ENCODE data around the gene FASTK. TPM values are rescaled to one million over a fixed set of nuclear protein-coding genes. Genes with fewer than 3 reads are reported as not detected.

FASTK gene
- total RNA-seq, 1 experiment from 2014 or later: 86.4 TPM

GRCh38 chr7:151102991-151103390 is 22.4 kb upstream of the FASTK start (continued):
- TF ChIP-seq REST (IDR thresholded peaks at IDR 0.05; ENCODE audit: low read depth) (no peak), EGR1 (IDR thresholded peaks at IDR 0.05; ENCODE audit: low read depth) (no peak)

DNA sequence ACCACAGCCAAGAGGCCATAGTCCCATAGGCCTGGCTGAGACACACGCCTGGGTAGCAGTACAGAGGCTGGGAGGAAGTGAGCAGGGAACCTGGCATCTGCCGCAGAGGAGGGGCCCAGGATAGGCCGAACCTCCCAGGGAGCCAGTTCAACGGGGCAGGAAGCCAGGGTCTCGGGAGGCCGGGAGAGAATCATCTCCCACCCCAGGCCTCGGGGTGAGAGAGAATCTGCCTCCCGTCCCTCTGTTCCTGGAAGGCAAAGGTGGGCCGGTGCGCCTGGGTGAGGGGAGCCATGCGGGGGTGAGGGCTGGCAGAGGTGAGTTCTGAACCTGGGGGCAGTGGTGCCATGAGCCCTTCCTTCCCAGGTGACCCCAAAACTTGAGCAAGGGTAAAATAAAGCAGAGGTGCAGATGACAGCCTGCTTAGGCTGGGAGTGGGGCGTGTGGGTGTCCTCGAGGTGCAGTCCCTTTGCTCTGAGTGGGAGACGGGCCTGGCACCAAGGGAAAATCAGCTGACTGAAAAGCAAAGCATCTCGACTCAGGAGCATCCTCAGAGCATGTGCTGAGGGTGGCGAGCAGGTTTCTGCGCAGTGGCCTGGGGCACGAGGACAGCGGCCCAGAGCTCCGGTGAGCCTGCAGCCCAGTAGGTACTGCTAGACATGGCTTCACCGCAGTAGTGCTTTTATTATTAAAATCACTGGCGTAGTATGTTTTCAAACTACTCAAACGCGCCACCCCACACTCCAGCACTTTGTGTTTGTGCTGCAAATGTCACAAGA is 21.2 kb upstream of the FASTK start:
- H3K9me2 ChIP-seq (ENCODE audit: insufficient read depth): no peaks in the 10 kb centered on the region
- RAD21 ChIA-PET (ENCODE audit: low non-redundant PET in 1 of 2, low total read pairs in 2 of 2, uncharacterized antibody in 2 of 2, unreplicated experiment in 2 of 2): no interaction called here
- H3K4me2 ChIP-seq (ENCODE audit: low read length): no peak overlapping the region
- POLR2A ChIA-PET: no interaction called here
- intact Hi-C loops (cut with micrococcal nuclease): no loop called here
- CTCF ChIA-PET: no interaction called here
- H3K27me3 ChIP-seq (ENCODE audit: insufficient read depth, low read length): no peaks in the 10 kb centered on the region
- H3K9me3 ChIP-seq (ENCODE audit: control insufficient read depth in 1 of 2, insufficient read depth in 1 of 2, low read depth in 1 of 2, low read length in 2 of 2): no peaks in the 10 kb centered on the region
- no peak overlapping the region for H3K4me3 ChIP-seq (replicated peaks in 1 of 2; ENCODE audit: low read depth in 1 of 2, low read length in 2 of 2)
- TF ChIP-seq SIN3A (IDR thresholded peaks at IDR 0.05; ENCODE audit: low read depth) (no peak), REST (IDR thresholded peaks at IDR 0.05; ENCODE audit: low read depth) (no peak), FOSL1 (IDR thresholded peaks at IDR 0.05; ENCODE audit: low read depth) (no peak), EGR1 (IDR thresholded peaks at IDR 0.05; ENCODE audit: low read depth) (no peak), EZH2 (IDR thresholded peaks at IDR 0.05) (no peak), ELF1 (IDR thresholded peaks at IDR 0.05; ENCODE audit: borderline replicate concordance, low read depth) (no peak)
- TF ChIP-seq, protein P1, sequence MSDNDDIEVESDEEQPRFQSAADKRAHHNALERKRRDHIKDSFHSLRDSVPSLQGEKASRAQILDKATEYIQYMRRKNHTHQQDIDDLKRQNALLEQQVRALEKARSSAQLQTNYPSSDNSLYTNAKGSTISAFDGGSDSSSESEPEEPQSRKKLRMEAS (IDR thresholded peaks at IDR 0.05): no peak
- ATAC-seq: no peak
- H3K79me2 ChIP-seq (ENCODE audit: insufficient read depth, low read length): peaks cover 88% of the 10 kb centered on the region
- H3K36me3 ChIP-seq (ENCODE audit: control insufficient read depth in 1 of 2, insufficient read depth in 2 of 2, low read length in 2 of 2): peaks cover 0 to 2% of the 10 kb centered on the region in 2 experiments; a peak in 1 of 4 replicates
- no peaks in the 10 kb centered on the region for H3K4me1 ChIP-seq (ENCODE audit: control insufficient read depth in 1 of 2, insufficient read depth in 2 of 2, low read length in 2 of 2)
- no peak for DNase-seq (ENCODE audit: low read depth, low spot score)
- no peak overlapping the region for H2AFZ ChIP-seq (ENCODE audit: low read depth, low read length, poor library complexity, severe bottlenecking)
- no TSS peak for BruUV-seq (replicated peaks)
- H3K9ac ChIP-seq (ENCODE audit: low read length): no peak overlapping the region
- no peak overlapping the region for H3K27ac ChIP-seq (ENCODE audit: low read depth, low read length)
- no peaks in the 10 kb centered on the region for H4K20me1 ChIP-seq (ENCODE audit: insufficient read depth)

Data from HCT116 (cell line).